SHP77 (cell line): Measurements from ENCODE around the gene RAPGEF1.
"Not testable (repeated sequence)": the region's sequence is repeated elsewhere in the genome, so short reads cannot be mapped to it uniquely, and the experiment has no call there.

Experiments
- DNase-seq, 2 experiments: peaks; one replicate each; lab custom pipeline; 2025; lab: John Stamatoyannopoulos, UW

Gene RAPGEF1

GRCh38 chr9:131562032-131562959 is 177.6 kb downstream of the RAPGEF1 start:
- no peak for DNase-seq

- no peak for DNase-seq
Observed at GRCh38 chr9:131559421-131560000, 180.4 kb downstream of the RAPGEF1 start.

DNA sequence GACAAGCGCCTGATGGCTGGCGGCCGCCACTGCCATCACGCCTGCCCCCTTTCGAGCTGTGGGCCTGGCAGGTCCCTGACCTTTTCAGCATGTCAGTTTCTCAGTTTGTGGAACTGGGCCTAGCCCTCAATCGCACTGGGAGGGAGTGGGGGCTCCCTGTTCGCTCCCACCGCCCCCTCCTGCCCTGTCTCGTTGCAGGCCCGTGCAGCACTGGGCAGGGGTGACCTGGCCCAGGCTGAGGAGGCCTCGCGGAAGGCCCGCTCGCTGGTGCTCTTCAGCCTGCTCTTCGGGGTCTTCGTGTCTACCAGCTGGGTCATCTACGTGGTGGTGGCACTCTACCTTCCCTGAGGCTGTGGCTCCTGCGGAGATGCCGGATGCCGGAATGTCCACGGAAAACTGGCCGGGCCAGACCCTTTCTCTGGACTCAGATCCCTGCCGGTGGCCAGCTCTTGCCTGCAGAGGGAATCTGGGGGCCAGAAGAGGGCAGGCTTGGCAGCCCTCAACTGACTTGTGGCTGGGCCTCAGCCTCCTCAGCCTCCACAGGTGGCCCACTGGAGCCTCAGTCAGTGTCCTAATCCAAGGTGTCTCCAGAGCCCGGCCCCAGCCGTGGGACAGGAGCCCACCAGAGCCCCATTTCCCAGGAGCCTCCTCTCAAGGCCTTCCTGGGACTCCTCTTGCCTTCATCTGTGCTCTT is 181.9 kb downstream of the RAPGEF1 start:
- no peak for DNase-seq

- DNase-seq, result no peak
Observed at GRCh38 chr9:131555841-131556673, 183.8 kb downstream of the RAPGEF1 start.

- DNase-seq, result no peak
Observed at GRCh38 chr9:131554843-131555351, 185.0 kb downstream of the RAPGEF1 start.

DNA sequence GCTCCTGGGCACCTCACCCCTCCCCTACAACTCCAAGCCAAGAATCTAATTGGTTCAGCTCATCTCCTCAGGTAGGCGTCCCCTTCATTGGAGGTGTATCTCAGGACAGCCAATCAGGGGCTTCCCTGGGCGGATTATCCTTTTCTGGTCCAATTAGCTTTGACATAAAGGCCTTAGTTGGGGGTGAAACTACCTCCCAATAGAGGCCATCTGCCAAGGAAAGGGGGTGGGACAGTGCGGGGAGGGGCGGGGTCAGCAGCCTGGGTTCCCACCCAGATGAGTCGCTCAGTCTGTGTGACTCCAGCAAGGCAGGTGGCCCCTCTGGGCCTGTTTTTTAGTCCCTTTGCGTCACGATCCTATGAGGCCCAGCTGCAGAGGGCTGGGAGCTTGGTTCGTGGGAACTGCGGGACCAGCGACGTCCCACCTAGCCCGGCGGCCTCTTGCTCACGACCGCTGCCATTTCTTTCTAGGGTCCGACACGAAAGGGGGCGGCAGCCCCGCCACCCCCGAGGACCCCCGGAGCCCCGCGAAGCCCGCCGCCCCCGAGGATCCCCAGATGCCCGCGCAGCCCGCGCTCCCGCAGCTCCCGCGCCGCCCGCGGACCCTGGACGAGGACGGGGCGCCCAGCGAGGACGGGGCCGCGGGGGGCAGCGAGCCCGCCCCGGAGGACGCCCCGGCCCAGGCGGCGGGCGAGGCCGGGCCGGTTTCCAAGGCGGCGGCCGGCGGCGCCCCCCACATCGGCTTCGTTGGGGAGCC is 185.6 kb downstream of the RAPGEF1 start:
- DNase-seq, result no peak

- DNase-seq, result no peak
Observed at GRCh38 chr9:131552030-131552429, 187.8 kb downstream of the RAPGEF1 start.

DNA sequence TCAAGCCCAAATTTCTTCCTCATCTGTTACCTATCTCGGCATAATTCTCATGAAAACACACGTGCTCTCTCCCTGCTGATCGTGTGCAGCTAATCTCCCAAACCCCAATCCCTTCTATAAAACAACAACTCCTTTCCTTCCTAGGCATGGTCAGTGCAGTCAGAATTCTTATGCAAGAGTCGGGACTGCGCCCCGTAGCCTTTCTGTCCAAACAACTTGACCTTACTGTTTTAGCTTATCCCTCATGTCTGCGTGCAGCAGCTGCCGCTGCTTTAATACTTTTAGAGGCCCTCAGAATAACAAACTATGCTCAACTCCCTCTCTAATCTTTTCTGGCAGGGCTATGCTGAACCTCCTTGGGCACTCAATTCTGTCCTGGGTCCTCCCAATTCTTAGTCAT is 189.4 kb downstream of the RAPGEF1 start:
- DNase-seq, result not testable (repeated sequence)

DNA sequence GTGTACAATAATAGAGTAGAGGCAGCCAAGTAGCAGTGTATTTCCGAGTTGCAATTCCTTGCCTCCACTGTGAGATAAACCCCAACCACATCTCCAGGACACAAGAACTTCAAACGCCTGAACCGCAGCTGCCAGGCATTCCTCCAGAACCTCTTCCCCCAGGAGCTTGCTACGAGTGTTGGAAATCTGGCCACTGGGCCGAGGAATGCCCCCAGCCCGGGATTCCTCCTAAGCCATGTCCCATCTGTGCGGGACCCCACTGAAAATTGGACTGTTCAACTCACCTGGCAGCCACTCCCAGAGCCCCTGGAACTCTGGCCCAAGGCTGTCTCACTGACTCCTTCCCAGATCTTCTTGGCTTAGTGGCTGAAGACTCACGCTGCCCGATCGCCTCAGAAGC is 190.7 kb downstream of the RAPGEF1 start:
- DNase-seq, result not testable (repeated sequence)

GRCh38 chr9:131546336-131547084 is 193.4 kb downstream of the RAPGEF1 start:
- DNase-seq, result no peak

DNA sequence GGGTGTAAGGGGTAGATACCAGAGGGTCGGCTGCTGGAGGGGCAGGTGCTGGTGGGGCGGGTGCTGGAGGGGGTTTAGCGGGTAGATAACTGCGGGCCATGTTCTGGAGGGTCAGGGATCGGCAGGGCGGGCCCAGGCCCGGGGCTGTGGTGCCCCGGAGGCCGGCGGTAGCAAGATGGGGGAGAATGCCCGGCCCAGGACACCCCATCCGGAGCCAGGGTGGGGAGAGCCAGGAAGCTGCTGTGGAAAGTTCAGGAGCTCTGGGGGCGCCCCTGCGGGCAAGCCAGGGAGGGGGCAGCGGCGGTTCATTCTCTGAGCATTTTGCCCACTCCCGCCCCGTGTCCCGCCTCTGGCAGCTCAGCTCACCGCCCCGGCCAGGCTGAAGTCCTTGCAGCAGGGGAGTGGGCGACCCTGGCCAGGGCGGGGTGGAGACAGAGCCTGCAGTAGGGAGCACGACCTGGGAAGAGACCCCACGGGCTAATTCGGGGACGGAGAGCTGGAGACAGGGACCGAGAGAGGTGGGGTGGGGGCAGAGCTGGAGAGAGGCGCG is 194.0 kb downstream of the RAPGEF1 start:
- no peak for DNase-seq

- peak; percentile 68 to 86 for DNase-seq
Observed at GRCh38 chr9:131545003-131545785, 194.7 kb downstream of the RAPGEF1 start, which contains the start of gene PRRT1B. Gene PRRT1B (plus strand): TSS chr9:131545523. CDS start chr9:131545616, 93 bp downstream.

- no peak for DNase-seq
Observed at GRCh38 chr9:131543141-131543540, 196.7 kb downstream of the RAPGEF1 start.

- no peak for DNase-seq
Observed at GRCh38 chr9:131539223-131539923, 200.5 kb downstream of the RAPGEF1 start.

- no peak for DNase-seq
Observed at GRCh38 chr9:131537946-131538345, 201.9 kb downstream of the RAPGEF1 start.

DNA sequence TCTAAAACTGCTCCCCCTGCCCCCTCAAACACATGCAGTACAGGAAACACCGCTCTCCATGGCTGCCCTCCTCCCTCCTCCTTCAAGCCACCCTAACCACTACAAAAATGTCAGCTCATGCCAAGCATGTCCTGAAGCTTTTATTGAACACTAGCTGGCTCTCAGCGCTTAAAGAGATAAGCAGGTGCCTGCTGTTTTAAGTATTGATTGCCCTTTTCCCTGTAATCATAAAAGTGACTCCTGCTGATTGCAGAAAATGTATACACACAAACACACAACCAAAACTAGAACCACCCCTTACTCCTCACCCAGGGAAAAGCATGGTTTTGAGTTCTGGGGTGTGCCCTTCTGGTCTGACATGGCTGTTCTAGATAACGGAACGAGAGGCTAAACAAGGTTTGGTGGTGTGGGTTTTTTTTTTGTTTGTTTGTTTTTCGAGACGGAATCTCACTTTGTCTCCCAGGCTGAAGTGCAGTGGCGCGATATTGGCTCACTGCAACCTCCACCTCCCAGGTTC is 205.1 kb downstream of the RAPGEF1 start:
- DNase-seq, result no peak

DNA sequence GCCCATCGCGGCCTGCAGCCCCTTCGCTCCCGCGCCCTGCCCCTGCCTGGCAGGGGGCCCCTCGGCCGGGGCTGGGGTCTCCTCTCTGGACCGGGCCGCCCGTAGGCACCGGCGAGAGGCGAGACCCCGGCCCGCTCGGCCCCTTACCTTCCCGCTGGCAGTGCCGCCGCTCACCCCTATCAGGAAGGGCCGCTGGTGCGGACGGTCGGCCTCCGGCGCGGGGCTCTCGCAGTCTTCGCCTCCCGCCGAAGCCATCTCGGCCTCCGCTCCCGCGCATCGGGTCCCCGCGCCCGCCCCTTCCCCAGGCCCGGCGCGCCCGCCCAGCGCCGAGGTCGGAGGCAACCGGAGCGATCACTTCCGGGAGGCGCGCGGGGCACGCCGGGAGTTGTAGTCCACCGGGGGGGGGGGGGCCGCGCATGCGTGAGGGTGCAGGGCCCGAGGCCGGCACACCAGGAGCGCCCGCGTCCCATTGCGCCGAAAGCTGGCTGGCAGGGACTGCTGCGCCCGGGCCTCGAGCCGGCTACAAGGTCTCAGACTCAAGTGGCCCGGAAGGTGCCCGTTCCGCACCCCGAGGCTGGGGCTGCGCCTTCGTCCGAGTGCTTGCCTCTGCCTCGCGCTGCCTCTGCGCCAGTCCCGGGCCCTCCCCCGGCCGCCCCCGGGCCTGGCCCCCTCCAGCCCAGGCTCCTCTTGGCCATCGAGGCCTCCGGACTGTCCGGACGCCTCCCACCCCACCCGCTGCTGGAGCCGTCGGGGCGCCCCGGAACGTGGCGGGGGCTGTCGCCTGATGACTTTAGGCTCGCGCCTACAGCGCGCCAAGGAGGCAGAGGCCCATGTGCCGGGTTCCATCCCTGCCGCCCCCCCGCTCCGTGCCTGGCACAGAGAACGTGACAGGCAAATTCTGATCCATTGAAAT is 208.7 kb downstream of the RAPGEF1 start, which contains the start of gene UCK1:
UCK1 (minus strand) TSS at position 344 of the 913 bp plus-strand sequence; CDS start at position 255, 89 bp downstream.
- peak; percentile 74 to 83 for DNase-seq
